NCI-H146 (cell line): ENCODE measurements around the gene POLN.
"Not testable (repeated sequence)": the region's sequence is repeated elsewhere in the genome, so short reads cannot be mapped to it uniquely, and the experiment has no call there.

ENCODE experiments used
- DNase-seq: peaks from one replicate; lab custom pipeline; 2025; lab: John Stamatoyannopoulos, UW

The POLN gene

DNA sequence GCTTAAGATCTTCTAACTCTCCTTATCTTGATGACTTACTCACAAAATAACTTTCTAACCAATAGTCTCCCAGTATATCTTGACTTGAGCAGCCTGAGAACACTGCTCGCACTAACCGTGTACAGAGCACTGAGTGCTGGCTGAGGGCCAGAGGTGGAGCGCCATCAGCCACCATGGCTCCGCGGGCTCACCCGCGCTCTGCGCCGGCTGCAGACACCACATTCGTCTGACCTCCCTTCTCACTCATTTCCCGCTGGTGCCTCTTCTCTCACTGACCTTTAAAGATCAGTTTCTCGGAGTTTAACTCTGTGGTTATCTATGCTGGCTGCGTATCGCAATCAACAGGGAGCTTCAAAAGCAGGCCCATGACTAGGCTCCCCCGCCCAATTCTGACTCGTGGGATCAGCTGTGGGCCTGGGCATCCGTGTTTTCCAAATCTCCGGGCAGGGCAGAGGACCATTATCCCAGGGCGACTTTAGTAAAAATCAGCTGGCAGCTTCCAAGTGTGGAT lies 78.6 kb downstream of the POLN start:
- DNase-seq: no peak

DNA sequence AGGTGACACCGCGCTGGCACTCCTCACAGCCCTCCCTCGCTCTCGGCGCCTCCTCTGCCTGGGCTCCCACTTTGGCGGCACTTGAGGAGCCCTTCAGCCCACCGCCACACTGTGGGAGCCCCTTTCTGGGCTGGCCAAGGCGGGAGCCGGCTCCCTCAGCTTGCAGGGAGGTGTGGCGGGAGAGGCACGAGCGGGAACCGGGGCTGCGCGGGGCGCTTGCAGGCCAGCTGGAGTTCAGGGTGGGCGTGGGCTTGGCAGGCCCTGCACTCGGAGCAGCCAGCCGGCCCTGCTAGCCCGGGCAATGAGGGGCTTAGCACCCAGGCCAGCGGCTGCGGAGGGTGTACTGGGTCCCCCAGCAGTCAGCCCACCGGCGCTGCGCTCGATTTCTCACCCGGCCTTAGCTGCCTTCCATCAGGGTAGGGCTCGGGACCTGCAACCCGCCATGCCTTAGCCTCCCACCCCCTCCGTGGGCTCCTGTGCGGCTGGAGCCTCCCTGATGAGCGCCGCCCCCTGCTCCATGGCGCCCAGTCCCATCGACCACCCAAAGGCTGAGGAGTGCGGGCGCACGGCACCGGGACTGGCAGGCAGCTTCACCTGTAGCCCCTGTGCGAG lies 80.7 kb downstream of the POLN start:
- not testable (repeated sequence) for DNase-seq

DNA sequence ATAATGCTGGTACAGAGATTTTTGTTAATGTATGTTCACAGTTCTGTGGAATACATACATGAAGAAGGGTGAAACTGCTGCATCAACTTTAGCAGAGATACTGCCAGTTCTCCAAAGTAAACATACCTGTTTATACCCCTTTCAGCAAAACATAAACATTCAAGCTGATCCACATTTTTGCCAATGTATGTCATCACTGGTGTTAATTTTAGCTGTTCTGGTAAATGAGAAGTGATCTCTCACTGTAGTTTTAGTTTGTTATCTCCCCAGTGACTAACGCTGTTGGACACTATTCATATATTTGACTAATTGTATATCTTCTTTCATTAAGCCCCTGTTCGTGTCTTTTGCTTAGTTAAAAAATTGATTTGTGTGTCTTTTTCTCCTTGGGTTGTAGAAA lies 82.0 kb downstream of the POLN start:
- DNase-seq: no peak

DNA sequence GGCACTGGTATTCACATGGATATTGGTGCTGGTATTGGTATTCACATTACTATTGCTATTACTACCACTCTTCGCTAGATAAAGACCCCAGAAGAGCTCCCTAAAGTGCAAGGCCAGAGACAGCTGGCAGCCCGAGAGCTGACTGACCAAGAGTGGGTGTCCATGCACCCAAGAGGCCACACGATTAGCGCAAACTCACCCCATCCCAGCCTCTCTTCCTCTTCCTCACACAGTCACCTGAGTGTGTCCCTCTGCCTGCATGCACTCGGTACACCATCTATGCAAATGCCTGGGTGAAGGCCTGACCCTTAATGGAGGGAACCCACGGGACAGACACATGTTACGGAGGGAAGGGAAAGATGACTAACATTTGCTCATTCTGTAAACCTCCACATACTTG lies 86.7 kb downstream of the POLN start:
- DNase-seq: no peak

- DNase-seq: no peak
Observed at GRCh38 chr4:2154215-2154740, 87.6 kb downstream of the POLN start.

DNA sequence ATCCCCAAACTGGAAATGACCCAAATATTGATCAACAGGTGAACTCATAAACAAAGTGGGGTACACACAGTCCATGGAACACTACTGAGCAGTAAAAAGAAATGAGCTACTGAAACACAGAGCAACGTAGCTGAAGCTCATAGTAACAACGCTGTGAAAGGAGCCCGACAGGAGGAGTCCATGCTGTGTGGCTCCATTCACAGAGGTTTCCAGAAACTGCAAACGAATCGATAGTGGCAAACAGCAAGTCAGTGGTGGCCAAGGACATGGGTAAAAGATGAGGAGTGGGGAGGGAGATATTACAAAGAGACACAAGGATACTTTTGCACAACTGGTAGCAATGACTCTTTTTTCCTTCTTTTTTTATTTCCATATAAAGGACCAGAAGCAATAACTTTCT lies 90.4 kb downstream of the POLN start:
- DNase-seq: no peak

DNA sequence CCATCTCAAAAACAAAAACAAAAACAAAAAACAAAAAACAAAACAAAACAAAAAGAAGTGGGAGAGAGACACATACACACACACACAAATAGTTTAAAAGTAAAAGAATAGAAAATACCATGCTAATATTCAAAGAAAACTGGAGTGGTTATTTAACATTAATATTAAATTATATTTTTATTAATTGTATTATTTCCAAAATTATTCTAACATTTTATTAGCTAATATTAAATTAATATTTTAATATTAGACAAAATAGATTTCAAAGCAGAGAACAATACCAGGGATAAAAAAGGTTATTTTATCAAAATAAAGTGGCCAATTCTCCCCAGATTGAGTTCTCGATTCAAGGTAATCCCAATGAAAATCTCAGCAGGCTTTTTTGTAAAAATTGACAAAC lies 91.8 kb downstream of the POLN start:
- no peak for DNase-seq

DNA sequence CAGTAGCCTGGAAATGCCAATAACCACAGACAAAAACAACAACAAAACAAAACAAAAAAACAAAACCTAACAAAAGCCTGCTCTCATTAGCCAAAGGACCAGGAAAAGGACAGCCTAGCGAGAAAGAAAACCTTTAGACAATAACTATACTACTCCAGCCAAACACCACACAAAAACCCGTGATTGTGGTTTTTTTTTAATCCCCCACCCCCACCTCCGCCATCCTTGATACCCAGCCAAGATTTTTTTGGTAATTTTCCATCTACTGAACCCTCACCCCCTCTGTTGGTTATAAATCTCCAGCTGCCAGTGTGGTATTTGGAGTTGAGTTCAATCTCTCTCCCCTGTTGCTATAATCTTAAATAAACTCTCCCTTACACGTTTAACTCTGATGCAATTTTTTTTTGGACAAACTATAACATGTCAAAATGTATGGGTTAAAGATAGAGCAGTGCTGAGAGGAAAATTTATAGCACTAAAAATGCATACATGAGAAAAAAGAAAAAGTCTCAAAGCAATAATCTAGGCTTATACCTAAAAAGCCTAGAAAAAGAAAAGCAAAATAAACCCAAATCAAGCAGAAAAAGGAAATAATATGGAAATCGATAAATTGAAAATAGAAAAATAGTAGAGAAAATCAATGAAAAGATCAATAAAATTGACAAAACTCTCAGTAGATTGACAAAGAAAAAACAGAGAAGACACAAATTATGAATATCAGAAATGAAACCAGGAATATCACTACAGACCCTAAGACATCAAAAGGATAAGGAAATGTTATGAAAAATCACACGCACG lies 99.1 kb downstream of the POLN start:
- no peak for DNase-seq

- no peak for DNase-seq
Observed at GRCh38 chr4:2141762-2142451, 100.0 kb downstream of the POLN start.

DNA sequence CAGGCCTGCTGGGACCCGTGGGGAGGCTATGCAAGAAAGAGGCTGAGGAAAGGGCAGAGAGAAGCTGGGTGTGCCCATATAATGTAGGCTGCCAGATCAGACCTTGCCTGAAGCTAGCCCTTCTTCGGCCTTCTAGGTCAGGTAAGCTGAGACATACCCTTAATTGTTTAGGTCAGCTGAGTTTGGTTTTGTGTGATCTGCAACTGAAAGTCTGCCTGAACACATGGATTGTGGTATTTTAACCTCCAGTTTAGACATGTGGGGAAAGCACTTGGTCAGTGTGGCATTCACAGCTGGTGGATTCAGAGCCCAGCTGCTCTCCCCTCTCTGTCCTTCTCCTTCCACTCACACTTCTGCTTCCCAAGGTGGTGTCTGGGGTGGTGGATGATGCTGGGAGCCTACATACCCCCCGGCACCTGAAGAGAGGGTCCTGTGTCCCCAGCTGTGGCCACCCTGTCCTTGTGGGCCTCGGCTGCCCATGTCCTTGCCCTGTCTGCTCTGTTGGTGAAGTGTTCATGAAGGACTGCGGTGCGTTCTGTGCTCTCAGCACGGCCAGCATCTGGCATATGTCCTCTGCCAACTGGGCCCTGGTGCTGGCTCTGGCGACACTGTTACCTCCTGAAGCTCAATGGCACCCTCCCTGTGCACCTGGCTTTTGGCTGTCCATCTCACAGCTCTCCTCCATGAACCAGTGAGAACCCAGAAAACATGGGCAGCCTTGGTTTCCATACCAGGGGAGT lies 100.7 kb downstream of the POLN start:
- DNase-seq: no peak

DNA sequence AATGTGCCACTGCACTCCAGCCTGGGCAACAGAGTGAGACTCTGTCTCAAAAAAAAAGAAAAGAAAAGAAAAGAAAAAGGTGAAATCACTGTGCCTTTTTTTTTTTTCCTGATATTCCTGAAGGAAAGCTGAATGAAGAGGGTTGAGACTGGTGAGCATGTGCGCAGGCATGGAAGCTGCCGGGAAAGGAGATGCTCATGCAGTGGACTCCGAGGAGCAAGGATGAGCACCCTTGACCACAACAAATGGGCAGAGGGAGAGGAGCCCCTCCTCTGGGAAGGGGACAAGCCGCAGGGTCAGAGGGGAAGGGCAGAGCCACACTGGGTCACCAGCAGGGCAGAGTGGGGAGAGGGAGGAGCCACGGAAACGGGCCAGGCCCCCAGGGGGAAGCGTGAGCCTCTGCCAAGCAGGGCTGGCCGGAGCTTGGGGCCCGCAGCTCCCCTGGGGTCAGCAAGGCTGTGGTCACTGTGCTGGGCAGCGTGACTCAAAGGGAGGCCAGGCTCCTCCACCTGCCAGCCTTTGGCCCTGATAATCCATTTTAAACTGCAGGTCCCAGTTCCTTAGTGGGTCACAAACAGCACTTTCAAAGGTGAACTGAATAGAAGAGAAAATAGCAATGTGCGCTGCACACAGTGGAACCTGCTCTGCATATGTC lies 102.9 kb downstream of the POLN start:
- DNase-seq: no peak

DNA sequence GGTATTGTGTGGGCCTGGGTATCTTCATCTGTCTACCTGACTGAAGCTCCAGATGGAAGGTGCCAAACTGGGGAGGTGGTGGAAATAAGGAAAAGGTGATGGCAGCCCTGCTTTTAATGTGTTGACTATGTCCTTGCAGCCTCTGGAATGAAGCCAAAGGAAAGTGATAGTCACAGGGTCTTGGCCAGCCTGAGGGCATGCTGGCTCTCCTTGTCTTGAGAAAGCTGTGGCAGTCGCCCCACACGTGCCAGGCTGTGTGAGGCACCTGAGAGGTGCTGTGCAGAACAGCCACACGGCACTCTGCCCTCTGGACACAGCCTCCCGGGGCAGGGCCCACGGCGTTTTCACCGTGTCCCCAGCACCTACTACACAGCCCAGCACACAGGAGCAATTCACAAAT lies 105.2 kb downstream of the POLN start:
- no peak for DNase-seq

GRCh38 chr4:2135083-2135482 lies 106.8 kb downstream of the POLN start:
- no peak for DNase-seq

DNA sequence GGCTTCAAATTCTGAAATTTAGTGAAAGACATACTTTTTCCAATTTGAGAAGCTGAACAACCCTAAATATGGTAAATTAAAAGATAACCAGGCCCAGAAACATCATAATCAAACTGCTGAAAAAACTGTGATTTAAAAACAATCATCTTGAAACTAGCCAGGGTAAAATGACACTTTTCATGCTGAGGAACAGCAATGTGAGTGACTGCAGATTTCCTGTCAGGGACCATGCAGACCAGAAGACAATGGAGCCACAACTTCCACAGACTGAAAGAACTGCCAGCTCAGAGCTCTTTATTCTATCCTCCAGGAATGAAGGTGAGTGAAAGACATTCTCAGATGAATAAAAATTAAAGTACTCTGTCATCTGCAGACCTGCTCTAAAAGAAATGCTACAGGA lies 109.5 kb downstream of the POLN start:
- DNase-seq: no peak

DNA sequence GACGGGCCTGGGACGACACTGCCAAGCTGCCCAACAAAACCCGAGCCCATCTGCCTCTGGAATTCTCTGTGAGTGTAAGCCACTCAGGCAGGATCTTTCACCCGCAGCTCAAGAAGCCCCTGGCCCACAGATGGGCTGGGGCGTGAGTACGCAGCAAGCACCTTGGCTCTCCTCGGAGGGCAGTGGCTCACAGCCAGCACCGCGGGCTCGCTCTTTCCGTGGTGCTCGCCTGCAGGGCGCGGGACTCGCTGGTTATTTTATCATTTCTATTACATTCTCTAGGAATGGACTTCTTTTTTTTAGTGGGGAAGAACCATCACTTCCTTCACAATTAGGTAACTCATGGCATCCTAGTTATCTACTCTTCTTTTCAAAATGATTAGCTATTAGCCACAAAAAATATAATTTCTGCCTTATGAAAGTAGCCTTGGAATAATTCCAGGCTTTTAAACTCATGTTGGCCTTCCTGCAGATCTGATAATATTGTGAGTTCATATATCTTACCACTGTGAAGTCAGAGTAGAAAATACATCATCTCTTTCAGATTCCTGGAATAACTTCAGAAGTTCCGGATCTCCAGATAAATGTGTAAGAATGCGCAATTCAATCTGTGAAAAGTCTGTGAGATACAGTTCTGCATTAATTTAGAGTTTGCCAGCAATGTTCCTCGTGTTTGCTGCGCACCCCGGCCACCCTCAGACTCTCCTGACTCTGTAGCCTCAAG lies 114.2 kb downstream of the POLN start:
- no peak for DNase-seq

DNA sequence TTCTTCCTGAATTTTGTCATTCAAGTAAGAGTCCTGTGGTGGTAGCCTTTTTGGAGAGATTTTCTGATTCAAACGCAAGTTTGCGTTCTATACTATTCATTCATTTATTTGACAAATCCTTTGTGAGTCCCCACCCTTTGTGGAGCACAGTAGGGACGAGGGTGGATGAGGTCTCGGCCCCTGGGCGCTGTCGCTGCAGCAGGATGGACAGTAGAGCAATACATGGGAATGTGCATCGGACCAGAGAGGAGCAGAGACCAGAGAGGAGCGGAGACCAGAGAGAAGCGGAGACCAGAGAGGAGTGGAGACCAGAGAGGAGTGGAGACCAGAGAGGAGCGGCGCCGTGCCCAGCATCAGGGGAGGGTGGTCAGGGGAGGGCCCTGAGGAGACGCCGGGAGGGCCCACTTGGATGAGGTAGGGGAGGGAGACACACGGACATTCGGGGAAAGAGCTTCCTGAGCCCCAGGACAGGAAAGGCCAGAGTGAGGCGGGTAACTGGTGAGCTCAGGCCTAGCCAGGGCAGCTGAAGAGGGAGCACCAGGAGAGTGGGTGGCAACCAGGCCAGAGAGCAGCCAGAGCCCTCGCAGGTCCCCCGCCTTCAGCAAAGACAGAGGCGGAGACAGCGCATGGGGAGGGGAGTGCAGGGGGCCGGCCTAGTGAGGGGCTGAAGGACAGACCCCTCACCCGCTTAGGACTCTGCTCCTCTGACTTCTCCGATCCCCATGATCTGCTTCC lies 115.4 kb downstream of the POLN start:
- DNase-seq: no peak

GRCh38 chr4:2125831-2126230 lies 116.1 kb downstream of the POLN start:
- DNase-seq: no peak

GRCh38 chr4:2125023-2125422 lies 116.9 kb downstream of the POLN start:
- DNase-seq: no peak

- no peak for DNase-seq
Observed at GRCh38 chr4:2116687-2117400, 125.1 kb downstream of the POLN start.

DNA sequence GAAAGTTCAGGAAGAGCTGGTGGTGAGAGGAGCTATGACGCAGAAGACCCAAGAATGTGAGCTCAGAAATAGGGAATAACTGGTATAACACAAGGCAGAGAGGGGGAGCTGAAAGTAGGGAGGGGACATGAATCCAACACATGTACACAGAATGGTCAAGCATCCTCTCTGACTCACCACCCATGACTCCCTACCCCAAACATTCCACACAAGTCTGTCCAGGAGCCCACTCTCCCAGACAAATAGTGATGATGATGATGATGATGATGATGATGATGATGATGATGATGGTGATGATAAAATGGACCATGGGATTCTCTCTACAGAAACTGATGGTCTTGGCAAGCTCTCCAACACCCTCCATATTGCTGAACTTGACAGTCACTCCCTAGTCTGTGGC lies 136.4 kb downstream of the POLN start:
- no peak for DNase-seq
